Right lobe of liver (tissue), 4 donors: Measurements from ENCODE around the gene CRTC1.

Source experiments
- POLR2A ChIP-seq: fragments of 450-650 bp; IDR thresholded peaks from one replicate; pipeline ENCODE4 v1.6.1; 2017; ENCODE audit warnings: antibody characterized with exemption, mild to moderate bottlenecking
- TF ChIP-seq, protein P1 (sequence below), 4 donors: fragments of 200-600 bp in 3 of 4; fragments of 450-650 bp in 1 of 4; IDR thresholded peaks; one replicate each; pipeline versions ENCODE4 v1.5.1 to v1.8.0; 2016 to 2022; ENCODE audit warnings: antibody characterized with exemption in 4 of 4, mild to moderate bottlenecking in 2 of 4
- donor health status: DM: no; HTN: no; CAD: no.
- donor health status: DM: no; HTN: no; CAD: no.
- donor health status: DM: no; HTN: yes; CAD: no.

DNA sequence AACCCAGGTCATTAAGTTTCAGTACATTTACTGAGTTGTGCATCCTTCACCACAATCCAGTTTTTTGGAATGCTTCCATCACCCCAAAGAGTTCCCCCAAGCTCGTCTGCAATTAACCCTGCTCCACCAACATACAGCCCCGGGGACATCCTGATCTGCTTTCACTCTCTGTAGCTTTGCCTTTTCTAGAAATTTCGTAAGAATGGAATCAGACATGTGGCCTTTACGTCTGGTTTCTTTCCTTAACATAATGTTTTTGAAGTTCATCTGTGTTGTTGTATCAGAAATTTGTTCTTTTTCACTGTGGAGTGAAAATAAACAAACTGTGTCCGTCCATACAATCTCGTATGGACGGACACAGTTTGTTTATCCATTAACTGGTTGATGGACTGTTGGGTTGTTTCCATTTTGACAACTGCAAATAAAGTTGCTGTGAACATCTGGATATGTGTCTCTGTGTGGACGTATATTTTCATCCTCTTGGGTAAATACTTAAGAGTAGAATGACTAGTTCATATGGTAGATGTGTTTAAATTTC is 43.7 kb upstream of the CRTC1 start:
- TF ChIP-seq, protein P1, sequence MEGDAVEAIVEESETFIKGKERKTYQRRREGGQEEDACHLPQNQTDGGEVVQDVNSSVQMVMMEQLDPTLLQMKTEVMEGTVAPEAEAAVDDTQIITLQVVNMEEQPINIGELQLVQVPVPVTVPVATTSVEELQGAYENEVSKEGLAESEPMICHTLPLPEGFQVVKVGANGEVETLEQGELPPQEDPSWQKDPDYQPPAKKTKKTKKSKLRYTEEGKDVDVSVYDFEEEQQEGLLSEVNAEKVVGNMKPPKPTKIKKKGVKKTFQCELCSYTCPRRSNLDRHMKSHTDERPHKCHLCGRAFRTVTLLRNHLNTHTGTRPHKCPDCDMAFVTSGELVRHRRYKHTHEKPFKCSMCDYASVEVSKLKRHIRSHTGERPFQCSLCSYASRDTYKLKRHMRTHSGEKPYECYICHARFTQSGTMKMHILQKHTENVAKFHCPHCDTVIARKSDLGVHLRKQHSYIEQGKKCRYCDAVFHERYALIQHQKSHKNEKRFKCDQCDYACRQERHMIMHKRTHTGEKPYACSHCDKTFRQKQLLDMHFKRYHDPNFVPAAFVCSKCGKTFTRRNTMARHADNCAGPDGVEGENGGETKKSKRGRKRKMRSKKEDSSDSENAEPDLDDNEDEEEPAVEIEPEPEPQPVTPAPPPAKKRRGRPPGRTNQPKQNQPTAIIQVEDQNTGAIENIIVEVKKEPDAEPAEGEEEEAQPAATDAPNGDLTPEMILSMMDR (IDR thresholded peaks at IDR 0.05): no peak
- TF ChIP-seq POLR2A: no peak
